Measurements from ENCODE around the gene SEPTIN14.
"Not testable (repeated sequence)": the region's sequence is repeated elsewhere in the genome, so short reads cannot be mapped to it uniquely, and the experiment has no call there.

Gene SEPTIN14

GRCh38 chr7:55778631-55779030 is 83.9 kb downstream of the SEPTIN14 start:
- no peak for DNase-seq

GRCh38 chr7:55776196-55776595 is 86.4 kb downstream of the SEPTIN14 start:
- no peak for DNase-seq

GRCh38 chr7:55775051-55775420 is 87.5 kb downstream of the SEPTIN14 start:
- DNase-seq: no peak

- DNase-seq: no peak
Measured at GRCh38 chr7:55774327-55775050, 88.1 kb downstream of the SEPTIN14 start.

GRCh38 chr7:55770778-55771177 is 91.8 kb downstream of the SEPTIN14 start:
- DNase-seq: no peak

DNA sequence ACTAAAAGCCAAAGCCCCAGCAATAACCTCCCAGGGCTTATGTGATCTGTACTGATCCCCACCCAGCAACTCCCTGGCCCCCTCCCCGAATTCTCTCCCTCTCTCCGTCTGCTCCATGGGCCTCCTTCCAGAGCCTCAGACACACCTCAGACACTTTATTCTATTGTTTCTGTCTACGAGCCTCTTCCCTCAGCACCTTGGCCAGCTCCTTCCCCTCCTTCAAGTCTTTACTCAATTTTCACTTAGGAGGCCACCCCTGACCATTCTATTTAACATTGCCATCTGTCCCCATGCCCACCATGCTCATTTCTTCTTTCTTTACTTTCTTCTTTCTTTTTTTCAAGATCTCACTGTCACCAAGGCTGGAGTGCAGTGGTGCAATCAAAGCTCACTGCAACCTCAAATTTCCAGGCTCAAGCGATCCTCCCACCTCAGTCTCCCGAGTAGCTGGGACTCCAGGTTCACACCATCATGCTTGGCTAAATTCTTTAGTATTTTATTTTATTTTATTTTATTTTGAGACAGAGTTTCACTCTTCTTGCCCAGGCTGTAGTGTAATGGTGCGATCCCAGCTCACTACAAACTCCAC is 109.2 kb downstream of the SEPTIN14 start:
- not testable (repeated sequence) for DNase-seq

- not testable (repeated sequence) for DNase-seq
Measured at GRCh38 chr7:55744706-55745105, 117.8 kb downstream of the SEPTIN14 start.
